IMR-90 (cell line): ENCODE measurements around the gene FOXP1. TPM values are rescaled to one million over a fixed set of nuclear protein-coding genes. Genes with fewer than 3 reads are reported as not detected.

Source experiments
- ATAC-seq: fragments of 200-7000 bp; cut with Tn5 transposase; 2 replicates; pipeline ENCODE4 v1.9.1; 2020; ENCODE audit warnings: low read depth, mild to moderate bottlenecking, moderate library complexity
- BruUV-seq: library from RNA; stranded (reverse); fragments of 400-500 nt; replicated peaks from 2 replicates; lab custom pipeline; 2021; lab: Mats Ljungman, UMichigan
- CTCF ChIA-PET: fragments of 300-600 bp; formaldehyde crosslinking; extraction: SDS; loops from one replicate; lab custom pipeline; 2021; ENCODE audit warnings: antibody characterized with exemption; lab: Yijun Ruan, JAX
- POLR2A ChIA-PET: fragments of 300-600 bp; sonication (Branson Sonifier 250); formaldehyde crosslinking; loops from one replicate; lab custom pipeline; 2022; ENCODE audit warnings: antibody characterized with exemption; ENCODE audit not compliant: unreplicated experiment; lab: Charles Lee
- DNase-seq: peaks from one replicate; pipeline ENCODE4 v3.0.0; 2013
- H2AFZ ChIP-seq: replicated peaks from 2 replicates; pipeline ENCODE3; 2013; ENCODE audit warnings: low read length, mild to moderate bottlenecking; ENCODE audit not compliant: poor library complexity
- H2AK5ac ChIP-seq: 2 replicates; pipeline ENCODE4 v1.6.1; 2013; ENCODE audit warnings: low read depth, low read length, inconsistent platforms
- H2AK9ac ChIP-seq: replicated peaks from 2 replicates; pipeline ENCODE3; 2013; ENCODE audit warnings: mild to moderate bottlenecking, low read depth, low read length, moderate library complexity; ENCODE audit not compliant: poor library complexity
- H2BK120ac ChIP-seq: 2 replicates; pipeline ENCODE4 v1.6.1; 2013; ENCODE audit warnings: low read depth, low read length, inconsistent platforms
- H2BK15ac ChIP-seq: 3 replicates; pipeline ENCODE4 v1.6.1; 2013; ENCODE audit warnings: low read depth, low read length, inconsistent platforms
- H2BK20ac ChIP-seq: 2 replicates; pipeline ENCODE4 v1.6.1; 2013; ENCODE audit warnings: low read depth, mild to moderate bottlenecking, inconsistent platforms, low read length, moderate library complexity
- H2BK5ac ChIP-seq: 2 replicates; pipeline ENCODE4 v1.6.1; 2013; ENCODE audit warnings: mild to moderate bottlenecking, low read depth, low read length, inconsistent platforms; ENCODE audit not compliant: poor library complexity, severe bottlenecking
- H3K14ac ChIP-seq: replicated peaks from 2 replicates; pipeline ENCODE4 v1.6.1; 2013; ENCODE audit warnings: low read depth, low read length, inconsistent platforms
- H3K18ac ChIP-seq: 2 replicates; pipeline ENCODE4 v1.6.1; 2013; ENCODE audit warnings: low read depth, low read length, control low read depth
- H3K23ac ChIP-seq: 2 replicates; pipeline ENCODE4 v1.6.1; 2013; ENCODE audit warnings: low read depth, low read length, inconsistent platforms
- H3K27ac ChIP-seq: 2 replicates; pipeline ENCODE4 v1.5.1; 2013; ENCODE audit warnings: mild to moderate bottlenecking, control low read depth, low read length; ENCODE audit not compliant: insufficient read depth
- H3K27me3 ChIP-seq: 2 replicates; pipeline ENCODE4 v1.6.1; 2013; ENCODE audit warnings: low read length; ENCODE audit not compliant: control insufficient read depth, insufficient read depth
- H3K36me3 ChIP-seq: 2 replicates; pipeline ENCODE4 v1.6.1; 2013; ENCODE audit warnings: low read length, mixed read lengths; ENCODE audit not compliant: control insufficient read depth, insufficient read depth
- H3K4ac ChIP-seq: 2 replicates; pipeline ENCODE4 v1.6.1; 2013; ENCODE audit warnings: low read depth, low read length, inconsistent platforms
- H3K4me1 ChIP-seq: 2 replicates; pipeline ENCODE4 v1.6.1; 2013; ENCODE audit warnings: low read length, mixed read lengths; ENCODE audit not compliant: control insufficient read depth, insufficient read depth
- H3K4me2 ChIP-seq: 2 replicates; pipeline ENCODE4 v1.6.1; 2013; ENCODE audit warnings: low read depth, mild to moderate bottlenecking, control low read depth, low read length, moderate library complexity
- H3K4me3 ChIP-seq: 2 replicates; pipeline ENCODE4 v1.5.1; 2013; ENCODE audit warnings: low read depth, mild to moderate bottlenecking, control low read depth, low read length, moderate library complexity; ENCODE audit not compliant: insufficient read depth
- H3K56ac ChIP-seq: 2 replicates; pipeline ENCODE4 v1.6.1; 2013; ENCODE audit warnings: low read length, inconsistent platforms; ENCODE audit not compliant: insufficient read depth; ENCODE audit errors: extremely low read depth
- H3K79me1 ChIP-seq, 2 experiments: 2 replicates each; pipeline ENCODE4 v1.6.1; 2013; ENCODE audit warnings: low read length in 2 of 2, inconsistent platforms in 1 of 2, low read depth in 1 of 2
- H3K9ac ChIP-seq: 2 replicates; pipeline ENCODE4 v1.6.1; 2013; ENCODE audit warnings: low read depth, low read length, control low read depth
- H3K9me1 ChIP-seq: 2 replicates; pipeline ENCODE4 v1.6.1; 2013; ENCODE audit warnings: low read length, inconsistent platforms; ENCODE audit not compliant: insufficient read depth
- H3K9me3 ChIP-seq: 2 replicates; pipeline ENCODE4 v1.6.1; 2013; ENCODE audit warnings: low read length; ENCODE audit not compliant: control insufficient read depth, insufficient read depth
- H4K20me1 ChIP-seq: 2 replicates; pipeline ENCODE4 v1.6.1; 2013; ENCODE audit warnings: low read length, inconsistent platforms; ENCODE audit not compliant: insufficient read depth
- H4K5ac ChIP-seq: 2 replicates; pipeline ENCODE4 v1.6.1; 2013; ENCODE audit warnings: mild to moderate bottlenecking, low read depth, low read length, control low read depth
- H4K8ac ChIP-seq, 2 experiments: 2 replicates each; pipeline ENCODE4 v1.6.1; 2013; ENCODE audit warnings: low read depth in 2 of 2, low read length in 2 of 2, control low read depth in 1 of 2, inconsistent platforms in 1 of 2
- H4K91ac ChIP-seq: 2 replicates; pipeline ENCODE4 v1.6.1; 2013; ENCODE audit warnings: low read depth, low read length, inconsistent platforms; ENCODE audit not compliant: insufficient read depth
- CEBPB ChIP-seq: IDR thresholded peaks from 2 replicates; pipeline ENCODE4 v1.6.1; 2012; ENCODE audit warnings: low read depth, low read length, improper control_type of control experiment
- MAFK ChIP-seq: IDR thresholded peaks from 2 replicates; pipeline ENCODE4 v1.6.1; 2012; ENCODE audit warnings: low read depth, low read length, improper control_type of control experiment
- MXI1 ChIP-seq: IDR thresholded peaks from 2 replicates; pipeline ENCODE4 v1.6.1; 2012; ENCODE audit warnings: low read depth, mild to moderate bottlenecking, low read length, moderate library complexity, borderline replicate concordance
- NFE2L2 ChIP-seq: fragments of 150-350 bp; IDR thresholded peaks from 2 replicates; pipeline ENCODE4 v1.6.1; 2016; ENCODE audit warnings: low read depth, mild to moderate bottlenecking, low read length
- RAD21 ChIP-seq: IDR thresholded peaks from 2 replicates; pipeline ENCODE4 v1.6.1; 2012; ENCODE audit warnings: low read length, improper control_type of control experiment
- RFX5 ChIP-seq: IDR thresholded peaks from 2 replicates; pipeline ENCODE4 v1.8.0; 2012; ENCODE audit warnings: low read depth, mild to moderate bottlenecking, low read length, moderate library complexity
- WGBS, 2 experiments: methylation state at CpG; one replicate each; pipeline versions ENCODE4 v1.1.5 to v1.1.7; 2013; ENCODE audit warnings: missing lambda C conversion rate in 2 of 2; ENCODE audit not compliant: insufficient read length in 1 of 2; ENCODE audit errors: extremely low coverage in 2 of 2; 5-methylcytosine and 5-hydroxymethylcytosine counted together
- dilution Hi-C: fragments of 300-500 bp; cut with HindIII; formaldehyde crosslinking; loops from one replicate; pipeline ENCODE4 v1.14.3; 2018; ENCODE audit warnings: low sequenced_read_pairs; ENCODE audit not compliant: unreplicated experiment
- in situ Hi-C: fragments of 300-500 bp; cut with MboI; formaldehyde crosslinking; loops from 3 replicates; pipeline ENCODE4 v1.14.3; 2019; ENCODE audit warnings: low sequenced_read_pairs, inconsistent platforms, mixed read lengths
- intact Hi-C: fragments of 100-400 bp; cut with micrococcal nuclease; formaldehyde crosslinking; loops from 2 replicates; pipeline ENCODE4 v1.10.0; 2022
- polyA plus RNA-seq, 3 experiments: library from polyadenylated mRNA; depleted of rRNA; stranded (reverse); fragments of >200 nt; gene quantifications; 2 replicates each; pipeline ENCODE4 v1.2.3, GENCODE V29; 2012; ENCODE audit warnings: low replicate concordance in 1 of 3
- total RNA-seq: library from RNA; depleted of rRNA; stranded (reverse); fragments of >200 nt; gene quantifications from 2 replicates; pipeline ENCODE4 v1.2.3, GENCODE V29; 2012
- TF ChIP-seq, protein P1 (sequence below): fragments of 150-350 bp; IDR thresholded peaks from 2 replicates; pipeline ENCODE4 v1.6.1; 2016; ENCODE audit warnings: low read depth, mild to moderate bottlenecking, low read length, moderate library complexity, borderline replicate concordance
- TF ChIP-seq, protein P2 (sequence below): fragments of 150-350 bp; IDR thresholded peaks from 2 replicates; pipeline ENCODE4 v1.6.1; 2017; ENCODE audit warnings: mild to moderate bottlenecking, antibody characterized with exemption, low read length, low read depth

The FOXP1 gene
- total and polyA plus RNA-seq, 2 of the 4 experiments (the other 2 are of a cell fraction), result 37.0 to 132 TPM

DNA sequence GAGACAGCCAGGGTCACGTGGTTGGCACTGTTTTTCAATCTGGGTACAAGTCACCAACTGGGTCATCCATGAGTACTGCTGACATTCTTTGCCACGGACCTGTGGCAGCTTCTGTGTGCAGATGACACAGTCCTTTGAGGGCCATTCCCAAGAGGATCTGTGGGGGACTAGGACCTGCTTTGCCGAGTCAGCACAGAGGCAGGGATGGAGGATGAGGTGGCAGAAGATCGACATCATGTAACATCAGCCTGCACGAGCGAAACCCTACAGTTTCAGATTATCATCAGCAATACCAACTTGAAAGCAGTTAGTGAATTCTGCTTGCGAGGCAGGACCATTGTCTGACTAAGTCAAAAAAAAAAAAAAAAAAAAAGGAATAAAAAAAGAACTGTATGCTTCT lies 227.7 kb downstream of the FOXP1 start:
- Histone ChIP-seq H3K4me2 (no peak overlapping the region), H2AK9ac (no peak overlapping the region), H4K91ac (no peak overlapping the region), H3K9me3 (no peaks in the 10 kb centered on the region), H3K79me1 (peaks cover 3 to 13% of the 10 kb centered on the region in 2 experiments; a peak in 2 of 4 replicates), H3K4me3 (no peak overlapping the region), H3K9ac (no peak overlapping the region), H3K27me3 (no peaks in the 10 kb centered on the region), H2BK15ac (no peak overlapping the region), H4K8ac (no peak overlapping the region), H3K27ac (no peak overlapping the region), H2BK120ac (no peak overlapping the region), H3K36me3 (no peaks in the 10 kb centered on the region), H3K9me1 (peaks cover 7% of the 10 kb centered on the region; the same call in 1 of the 2 replicates), H3K56ac (no peak overlapping the region), H4K5ac (no peak overlapping the region), H2AK5ac (no peak overlapping the region; the same call in 1 of the 2 replicates), H2BK5ac (no peak overlapping the region), H3K14ac (no peak overlapping the region), H4K20me1 (no peaks in the 10 kb centered on the region), H2AFZ (no peak overlapping the region), H3K23ac (no peak overlapping the region), H2BK20ac (no peak overlapping the region), H3K18ac (no peak overlapping the region), H3K4ac (no peak overlapping the region), H3K4me1 (no peaks in the 10 kb centered on the region)
- CTCF ChIA-PET, result no interaction called here
- BruUV-seq, result no TSS peak
- ATAC-seq (no peak), DNase-seq (no peak)
- no peak for TF ChIP-seq NFE2L2
- TF ChIP-seq, protein P1, sequence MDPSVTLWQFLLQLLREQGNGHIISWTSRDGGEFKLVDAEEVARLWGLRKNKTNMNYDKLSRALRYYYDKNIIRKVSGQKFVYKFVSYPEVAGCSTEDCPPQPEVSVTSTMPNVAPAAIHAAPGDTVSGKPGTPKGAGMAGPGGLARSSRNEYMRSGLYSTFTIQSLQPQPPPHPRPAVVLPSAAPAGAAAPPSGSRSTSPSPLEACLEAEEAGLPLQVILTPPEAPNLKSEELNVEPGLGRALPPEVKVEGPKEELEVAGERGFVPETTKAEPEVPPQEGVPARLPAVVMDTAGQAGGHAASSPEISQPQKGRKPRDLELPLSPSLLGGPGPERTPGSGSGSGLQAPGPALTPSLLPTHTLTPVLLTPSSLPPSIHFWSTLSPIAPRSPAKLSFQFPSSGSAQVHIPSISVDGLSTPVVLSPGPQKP, result no peak
- TF ChIP-seq, protein P2, sequence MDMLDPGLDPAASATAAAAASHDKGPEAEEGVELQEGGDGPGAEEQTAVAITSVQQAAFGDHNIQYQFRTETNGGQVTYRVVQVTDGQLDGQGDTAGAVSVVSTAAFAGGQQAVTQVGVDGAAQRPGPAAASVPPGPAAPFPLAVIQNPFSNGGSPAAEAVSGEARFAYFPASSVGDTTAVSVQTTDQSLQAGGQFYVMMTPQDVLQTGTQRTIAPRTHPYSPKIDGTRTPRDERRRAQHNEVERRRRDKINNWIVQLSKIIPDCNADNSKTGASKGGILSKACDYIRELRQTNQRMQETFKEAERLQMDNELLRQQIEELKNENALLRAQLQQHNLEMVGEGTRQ, result no peak
- TF ChIP-seq RAD21, result no peak
- TF ChIP-seq CEBPB, result no peak
- no peak for TF ChIP-seq RFX5
- peak; percentile 70 for TF ChIP-seq MAFK
- no peak for TF ChIP-seq MXI1
- dilution Hi-C loops (no loop called here), in situ Hi-C loops (no loop called here), intact Hi-C loops (no loop called here)
- POLR2A ChIA-PET, result no interaction called here
- 100% methylated on average over 1 of the region's 7 CpGs; no CpG with 5 or more reads in 1 of the 2 experiments for WGBS, 2 experiments
